Lung (tissue), 12 donors: Measurements from ENCODE around the gene VAMP5. TPM values are rescaled to one million over a fixed set of nuclear protein-coding genes. Genes with fewer than 3 reads are reported as not detected.

Source experiments
- ATAC-seq: fragments of 200-7000 bp; cut with Tn5 transposase; one replicate; pipeline ENCODE4 v1.9.1; 2020; ENCODE audit warnings: moderate number of reproducible peaks; ENCODE audit not compliant: insufficient read depth, low FRiP score
- DNase-seq, 3 donors: peaks; one replicate each; pipeline ENCODE4 v3.0.0-alpha.2; 2013 to 2017
- H3K27ac ChIP-seq, 2 donors: one replicate each; pipeline ENCODE4 v1.5.1; 2013; ENCODE audit warnings: mild to moderate bottlenecking in 2 of 2, moderate library complexity in 2 of 2, control low read depth in 1 of 2, inconsistent platforms in 1 of 2, low read depth in 1 of 2, low read length in 1 of 2
- H3K27me3 ChIP-seq, 3 donors: one replicate each; pipeline ENCODE4 v1.5.1; 2013; ENCODE audit warnings: low read length in 2 of 3; ENCODE audit not compliant: control insufficient read depth in 3 of 3, insufficient read depth in 3 of 3
- H3K36me3 ChIP-seq, 4 donors: one replicate each; pipeline ENCODE4 v1.5.1; 2013; ENCODE audit warnings: low read length in 4 of 4, mild to moderate bottlenecking in 1 of 4, moderate library complexity in 1 of 4; ENCODE audit not compliant: control insufficient read depth in 4 of 4, insufficient read depth in 4 of 4
- H3K4me1 ChIP-seq, 5 donors: one replicate each; pipeline ENCODE4 v1.5.1; 2013; ENCODE audit warnings: low read length in 5 of 5, mild to moderate bottlenecking in 2 of 5, moderate library complexity in 1 of 5; ENCODE audit not compliant: control insufficient read depth in 5 of 5, insufficient read depth in 5 of 5
- H3K4me3 ChIP-seq: one replicate; pipeline ENCODE4 v1.5.1; 2013; ENCODE audit warnings: mild to moderate bottlenecking, control low read depth, moderate library complexity
- H3K9ac ChIP-seq, 2 donors: one replicate each; pipeline ENCODE4 v1.5.1; 2013; ENCODE audit warnings: low read length in 2 of 2, control low read depth in 1 of 2; ENCODE audit not compliant: insufficient read depth in 1 of 2
- H3K9me3 ChIP-seq, 4 donors: one replicate each; pipeline ENCODE4 v1.5.1; 2013; ENCODE audit warnings: low read length in 3 of 4, mild to moderate bottlenecking in 1 of 4, moderate library complexity in 1 of 4; ENCODE audit not compliant: control insufficient read depth in 4 of 4, insufficient read depth in 3 of 4
- WGBS, 2 donors: extraction: QIAGEN DNeasy Blood & Tissue Kit; methylation state at CpG; one replicate each; pipeline ENCODE4 v1.1.7; 2013; 5-methylcytosine and 5-hydroxymethylcytosine counted together
- polyA plus RNA-seq, 2 donors: library from polyadenylated mRNA; stranded (reverse); fragments of 200-250 nt; gene quantifications; one replicate each; pipeline ENCODE4 v1.2.1, GENCODE V29; 2013
- total RNA-seq, 2 donors: library from RNA; depleted of rRNA in 1 of 2; stranded (reverse); fragments of >200 nt in 1 of 2; gene quantifications; one replicate each; pipeline ENCODE4 v1.2.1, GENCODE V29; 2014 to 2021
- TF ChIP-seq, protein P1 (sequence below): IDR thresholded peaks from 2 replicates; pipeline ENCODE4 v1.5.1; 2012; ENCODE audit warnings: mild to moderate bottlenecking; ENCODE audit errors: control extremely low read depth, extremely low read depth
- donor health status: control.
- donor health status: control.
- donor health status: Bipolar disorder and iron deficiency.
- donor health status: healthy.
- donor health status: DM: yes; HTN: yes; CAD: no.

VAMP5 gene
- total and polyA plus RNA-seq, 4 donors = 18.5 to 165 (median 73.0) TPM

- Histone ChIP-seq H3K9ac (no peak overlapping the region), H3K9me3 (no peaks in the 10 kb centered on the region), H3K4me3 (no peak overlapping the region), H3K4me1 (no peaks in the 10 kb centered on the region), H3K27me3 (no peaks in the 10 kb centered on the region), H3K36me3 (peaks cover 12 to 64% (median 34%) of the 10 kb centered on the region in 4 donors), H3K27ac (no peak overlapping the region)
- TF ChIP-seq, protein P1, sequence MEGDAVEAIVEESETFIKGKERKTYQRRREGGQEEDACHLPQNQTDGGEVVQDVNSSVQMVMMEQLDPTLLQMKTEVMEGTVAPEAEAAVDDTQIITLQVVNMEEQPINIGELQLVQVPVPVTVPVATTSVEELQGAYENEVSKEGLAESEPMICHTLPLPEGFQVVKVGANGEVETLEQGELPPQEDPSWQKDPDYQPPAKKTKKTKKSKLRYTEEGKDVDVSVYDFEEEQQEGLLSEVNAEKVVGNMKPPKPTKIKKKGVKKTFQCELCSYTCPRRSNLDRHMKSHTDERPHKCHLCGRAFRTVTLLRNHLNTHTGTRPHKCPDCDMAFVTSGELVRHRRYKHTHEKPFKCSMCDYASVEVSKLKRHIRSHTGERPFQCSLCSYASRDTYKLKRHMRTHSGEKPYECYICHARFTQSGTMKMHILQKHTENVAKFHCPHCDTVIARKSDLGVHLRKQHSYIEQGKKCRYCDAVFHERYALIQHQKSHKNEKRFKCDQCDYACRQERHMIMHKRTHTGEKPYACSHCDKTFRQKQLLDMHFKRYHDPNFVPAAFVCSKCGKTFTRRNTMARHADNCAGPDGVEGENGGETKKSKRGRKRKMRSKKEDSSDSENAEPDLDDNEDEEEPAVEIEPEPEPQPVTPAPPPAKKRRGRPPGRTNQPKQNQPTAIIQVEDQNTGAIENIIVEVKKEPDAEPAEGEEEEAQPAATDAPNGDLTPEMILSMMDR = peak; percentile 93
- DNase-seq (peak; percentile 82 to 84 (median 83)), ATAC-seq (peak; percentile 68)
- 68 to 72% methylated on average over 9 of the region's 9 CpGs for WGBS, 2 donors
Observed at GRCh38 chr2:85551698-85552678, 32.2 kb upstream of the VAMP5 start.

- H3K36me3 ChIP-seq = peaks cover 12 to 67% (median 34%) of the 10 kb centered on the region in 4 donors
- DNase-seq = no peak
- 76 to 82% methylated on average over 6 of the region's 6 CpGs for WGBS, 2 donors
- no peaks in the 10 kb centered on the region for H3K27me3 ChIP-seq
- no peak overlapping the region for H3K9ac ChIP-seq
- ATAC-seq = no peak
- no peaks in the 10 kb centered on the region for H3K4me1 ChIP-seq
- H3K4me3 ChIP-seq = no peak overlapping the region
- no peak overlapping the region for H3K27ac ChIP-seq
- H3K9me3 ChIP-seq = no peaks in the 10 kb centered on the region
- TF ChIP-seq, protein P1 = no peak
Observed at GRCh38 chr2:85553184-85553583, 31.0 kb upstream of the VAMP5 start.

GRCh38 chr2:85554980-85555612, 29.1 kb upstream of the VAMP5 start:
- DNase-seq (no peak), ATAC-seq (no peak)
- TF ChIP-seq, protein P1 = no peak
- 93 to 96% methylated on average over 3 of the region's 3 CpGs for WGBS, 2 donors
- Histone ChIP-seq H3K27me3 (no peaks in the 10 kb centered on the region), H3K9ac (no peak overlapping the region), H3K36me3 (peaks cover 8 to 65% (median 35%) of the 10 kb centered on the region in 4 donors), H3K4me3 (no peak overlapping the region), H3K27ac (no peak overlapping the region), H3K9me3 (no peaks in the 10 kb centered on the region), H3K4me1 (peaks cover 0 to 6% (median 0%) of the 10 kb centered on the region in 5 donors)
